PC-9 (cell line): ENCODE results near the gene EVI5. TPM values are rescaled to one million over a fixed set of nuclear protein-coding genes. Genes with fewer than 3 reads are reported as not detected.

Experiments used
- BruUV-seq: library from RNA; stranded (reverse); fragments of 400-500 nt; replicated peaks from 2 replicates; lab custom pipeline; 2021; lab: Mats Ljungman, UMichigan
- CTCF ChIA-PET: fragments of 300-600 bp; sonication (Branson Sonifier 250); formaldehyde crosslinking; loops from one replicate; lab custom pipeline; 2022; ENCODE audit warnings: antibody characterized with exemption; lab: Charles Lee
- POLR2A ChIA-PET: fragments of 300-600 bp; sonication (Branson Sonifier 250); formaldehyde crosslinking; loops from one replicate; lab custom pipeline; 2022; ENCODE audit warnings: antibody characterized with exemption; ENCODE audit not compliant: unreplicated experiment; lab: Charles Lee
- DNase-seq, 2 experiments: peaks; one replicate each; pipeline versions ENCODE4 v3.0.0 to v3.0.0-alpha.2; 2015 to 2022; ENCODE audit warnings: mixed read lengths in 1 of 2
- H2AFZ ChIP-seq: fragments of 200-600 bp; sonication (generic); 2 replicates; pipeline ENCODE4 v1.8.1; 2017; ENCODE audit warnings: antibody characterized with exemption
- H3F3A ChIP-seq: fragments of 200-600 bp; sonication (generic); 2 replicates; pipeline ENCODE4 v1.8.1; 2017; ENCODE audit warnings: antibody characterized with exemption, mild to moderate bottlenecking, low read depth; ENCODE audit not compliant: insufficient read depth
- H3K27ac ChIP-seq: fragments of 200-600 bp; sonication (generic); 2 replicates; pipeline ENCODE4 v1.6.1; 2016; ENCODE audit warnings: mixed run types
- H3K27me3 ChIP-seq: fragments of 200-600 bp; sonication (generic); 2 replicates; pipeline ENCODE4 v1.6.1; 2016; ENCODE audit warnings: low read depth, mixed run types; ENCODE audit not compliant: insufficient read depth
- H3K36me3 ChIP-seq: fragments of 200-600 bp; sonication (generic); 2 replicates; pipeline ENCODE4 v1.6.1; 2016; ENCODE audit warnings: low read depth, mixed run types
- H3K4me1 ChIP-seq: fragments of 200-600 bp; sonication (generic); replicated peaks from 2 replicates; pipeline ENCODE4 v1.6.1; 2016; ENCODE audit warnings: mixed run types; ENCODE audit not compliant: insufficient read depth
- H3K4me2 ChIP-seq: fragments of 200-600 bp; sonication (generic); 2 replicates; pipeline ENCODE4 v1.6.1; 2017; ENCODE audit warnings: mixed run types
- H3K4me3 ChIP-seq: fragments of 200-600 bp; sonication (generic); 2 replicates; pipeline ENCODE4 v1.6.1; 2016; ENCODE audit warnings: mixed run types
- H3K79me2 ChIP-seq: fragments of 200-600 bp; sonication (generic); 2 replicates; pipeline ENCODE4 v1.6.1; 2017; ENCODE audit warnings: low read depth, mixed run types
- H3K9me2 ChIP-seq: fragments of 200-600 bp; sonication (generic); 2 replicates; pipeline ENCODE4 v1.8.1; 2017; ENCODE audit warnings: mild to moderate bottlenecking; ENCODE audit not compliant: insufficient read depth
- H3K9me3 ChIP-seq: fragments of 200-600 bp; sonication (generic); 2 replicates; pipeline ENCODE4 v1.8.1; 2016; ENCODE audit warnings: low read depth; ENCODE audit not compliant: insufficient read depth
- H4K20me1 ChIP-seq: fragments of 200-600 bp; sonication (generic); 2 replicates; pipeline ENCODE4 v1.8.1; 2017; ENCODE audit not compliant: insufficient read depth
- EZH2 ChIP-seq: fragments of 200-600 bp; sonication (generic); IDR thresholded peaks from 2 replicates; pipeline ENCODE4 v1.8.0; 2017; ENCODE audit warnings: antibody characterized with exemption, low read depth
- intact Hi-C: fragments of 100-400 bp; cut with micrococcal nuclease; formaldehyde crosslinking; loops from one replicate; pipeline ENCODE4 v1.10.0; 2022; ENCODE audit not compliant: unreplicated experiment
- total RNA-seq: library from RNA; stranded (reverse); gene quantifications from 2 replicates; pipeline ENCODE4 v1.2.3, GENCODE V29; 2021
- TF ChIP-seq, protein P1 (sequence below): fragments of 200-600 bp; sonication (generic); conservative IDR thresholded peaks from 2 replicates; pipeline ENCODE4 v1.6.1; 2017; ENCODE audit warnings: mixed run types, antibody characterized with exemption, mild to moderate bottlenecking, moderate library complexity

The EVI5 gene
- total RNA-seq, 1 experiment from 2014 or later = 32.0 TPM

DNA sequence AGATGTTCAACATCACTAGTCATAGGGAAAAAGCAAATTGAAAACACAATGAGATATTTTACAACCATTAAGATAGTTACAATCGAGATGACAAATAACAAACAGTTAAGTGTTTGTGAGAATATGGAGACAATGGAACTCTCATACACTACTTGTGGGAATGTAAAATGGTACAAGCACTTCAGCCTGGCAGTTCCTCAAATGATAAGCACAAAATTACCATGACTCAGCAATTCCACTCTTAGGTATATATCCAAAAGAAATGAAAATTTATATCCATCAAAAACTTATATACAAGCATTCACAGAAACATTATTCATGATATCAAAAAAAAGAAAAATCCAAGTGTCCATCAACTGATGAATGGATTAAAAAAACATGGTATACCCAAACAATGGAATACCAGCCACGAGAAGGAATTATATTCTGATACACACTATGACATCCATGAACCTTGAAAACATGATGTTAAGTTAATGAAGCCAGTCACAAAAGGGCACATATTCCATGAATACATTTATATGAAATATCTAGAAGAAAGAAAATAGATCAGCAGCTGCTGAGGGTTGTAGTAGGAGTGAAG, 76.4 kb downstream of the EVI5 start:
- Histone ChIP-seq H3K4me1 (peaks cover 17% of the 10 kb centered on the region; the same call in 1 of the 2 replicates), H3K27me3 (no peaks in the 10 kb centered on the region), H3K9me3 (no peaks in the 10 kb centered on the region), H3K79me2 (0 out of 2 replicates have a peak, but pooled peaks cover 4% of the 10 kb centered on the region), H3K27ac (0 out of 2 replicates have a peak overlapping the region, but pooled peaks have one; percentile 0), H3F3A (no peaks in the 10 kb centered on the region), H3K4me3 (no peak overlapping the region), H4K20me1 (no peaks in the 10 kb centered on the region), H3K9me2 (no peaks in the 10 kb centered on the region), H2AFZ (no peak overlapping the region), H3K36me3 (no peaks in the 10 kb centered on the region), H3K4me2 (no peak overlapping the region)
- POLR2A ChIA-PET = no interaction called here
- BruUV-seq = no TSS peak
- CTCF ChIA-PET = no interaction called here
- TF ChIP-seq EZH2 = no peak
- TF ChIP-seq, protein P1, sequence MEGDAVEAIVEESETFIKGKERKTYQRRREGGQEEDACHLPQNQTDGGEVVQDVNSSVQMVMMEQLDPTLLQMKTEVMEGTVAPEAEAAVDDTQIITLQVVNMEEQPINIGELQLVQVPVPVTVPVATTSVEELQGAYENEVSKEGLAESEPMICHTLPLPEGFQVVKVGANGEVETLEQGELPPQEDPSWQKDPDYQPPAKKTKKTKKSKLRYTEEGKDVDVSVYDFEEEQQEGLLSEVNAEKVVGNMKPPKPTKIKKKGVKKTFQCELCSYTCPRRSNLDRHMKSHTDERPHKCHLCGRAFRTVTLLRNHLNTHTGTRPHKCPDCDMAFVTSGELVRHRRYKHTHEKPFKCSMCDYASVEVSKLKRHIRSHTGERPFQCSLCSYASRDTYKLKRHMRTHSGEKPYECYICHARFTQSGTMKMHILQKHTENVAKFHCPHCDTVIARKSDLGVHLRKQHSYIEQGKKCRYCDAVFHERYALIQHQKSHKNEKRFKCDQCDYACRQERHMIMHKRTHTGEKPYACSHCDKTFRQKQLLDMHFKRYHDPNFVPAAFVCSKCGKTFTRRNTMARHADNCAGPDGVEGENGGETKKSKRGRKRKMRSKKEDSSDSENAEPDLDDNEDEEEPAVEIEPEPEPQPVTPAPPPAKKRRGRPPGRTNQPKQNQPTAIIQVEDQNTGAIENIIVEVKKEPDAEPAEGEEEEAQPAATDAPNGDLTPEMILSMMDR = no peak
- intact Hi-C loops = no loop called here
- DNase-seq = no peak

DNA sequence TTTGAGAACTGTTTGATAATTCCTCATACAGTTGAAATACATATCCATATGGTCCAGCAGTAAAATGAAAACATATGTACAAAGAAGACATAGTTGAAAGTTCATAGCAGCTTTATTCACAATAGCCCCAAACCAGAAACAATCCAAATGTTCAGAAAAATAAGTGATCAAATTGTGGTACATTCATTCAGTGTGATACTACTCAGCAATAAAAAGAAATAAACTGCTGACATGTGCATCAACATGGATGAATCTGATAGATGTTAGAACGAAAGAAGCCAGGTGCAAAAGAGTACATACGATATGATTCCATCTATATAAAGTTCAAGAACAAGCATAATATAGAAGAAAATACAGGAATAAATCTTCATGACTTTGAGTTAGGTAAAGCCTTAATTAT, 77.2 kb downstream of the EVI5 start:
- H3F3A ChIP-seq = no peaks in the 10 kb centered on the region
- no peak overlapping the region for H2AFZ ChIP-seq
- H3K9me2 ChIP-seq = no peaks in the 10 kb centered on the region
- no peak for DNase-seq
- no peaks in the 10 kb centered on the region for H4K20me1 ChIP-seq
- H3K79me2 ChIP-seq = 0 out of 2 replicates have a peak, but pooled peaks cover 4% of the 10 kb centered on the region
- no peaks in the 10 kb centered on the region for H3K27me3 ChIP-seq
- TF ChIP-seq, protein P1 = no peak
- TF ChIP-seq EZH2 = no peak
- H3K4me3 ChIP-seq = no peak overlapping the region
- H3K4me1 ChIP-seq = peaks cover 17% of the 10 kb centered on the region; the same call in 1 of the 2 replicates
- intact Hi-C loops = no loop called here
- ChIA-PET POLR2A (interaction anchor here (0.7 kb wide), 1 partner anchor 293 kb away, joined by 14 read pairs; no protein-coding TSS in a partner anchor), CTCF (no interaction called here)
- H3K9me3 ChIP-seq = no peaks in the 10 kb centered on the region
- no peak overlapping the region for H3K4me2 ChIP-seq
- no TSS peak for BruUV-seq
- peaks cover 6% of the 10 kb centered on the region; the same call in 1 of the 2 replicates for H3K36me3 ChIP-seq
- H3K27ac ChIP-seq = 0 out of 2 replicates have a peak overlapping the region, but pooled peaks have one; percentile 0

DNA sequence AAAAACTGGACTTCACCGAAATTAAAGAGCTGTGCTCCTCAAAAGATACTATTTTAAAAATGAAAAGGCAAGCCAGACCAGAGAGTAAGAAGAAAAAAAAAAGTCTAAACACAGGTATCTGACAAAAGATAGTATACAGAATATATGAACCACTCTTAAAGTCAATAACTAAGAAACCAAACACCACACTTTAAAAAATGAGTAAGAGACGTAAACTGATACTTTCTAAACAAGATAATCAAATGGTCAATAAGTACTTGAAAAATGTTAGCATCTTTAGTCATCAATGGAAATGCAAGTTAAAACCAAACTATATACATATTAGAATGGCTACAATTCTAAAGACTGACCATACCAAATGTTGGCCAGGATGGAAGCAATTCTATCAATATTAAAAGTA, 77.6 kb downstream of the EVI5 start:
- TF ChIP-seq EZH2 = no peak
- TF ChIP-seq, protein P1 = no peak
- CTCF ChIA-PET = no interaction called here

More for the DNA sequence above, 77.6 kb downstream of the EVI5 start:
- Histone ChIP-seq H3F3A (no peaks in the 10 kb centered on the region), H3K27me3 (no peaks in the 10 kb centered on the region), H3K79me2 (0 out of 2 replicates have a peak, but pooled peaks cover 4% of the 10 kb centered on the region), H3K4me3 (no peak overlapping the region), H3K4me2 (no peak overlapping the region; the same call in 1 of the 2 replicates), H3K27ac (no peak overlapping the region), H3K4me1 (peaks cover 17% of the 10 kb centered on the region; the same call in 1 of the 2 replicates), H2AFZ (no peak overlapping the region), H3K9me2 (no peaks in the 10 kb centered on the region), H4K20me1 (no peaks in the 10 kb centered on the region), H3K36me3 (peaks cover 6% of the 10 kb centered on the region; the same call in 1 of the 2 replicates), H3K9me3 (no peaks in the 10 kb centered on the region)
- intact Hi-C loops = no loop called here
- BruUV-seq = no TSS peak
- DNase-seq = peak in 1 of 2 experiments; percentile 44
- POLR2A ChIA-PET = interaction anchor here (0.7 kb wide), 1 partner anchor 293 kb away, joined by 14 read pairs; no protein-coding TSS in a partner anchor
